CD4-positive, alpha-beta T cell (primary cell): ENCODE measurements around the gene STARD5. TPM values are rescaled to one million over a fixed set of nuclear protein-coding genes. Genes with fewer than 3 reads are reported as not detected.

Experiments
- ATAC-seq: fragments of 200-7000 bp; cut with Tn5 transposase; one replicate; pipeline ENCODE4 v1.10.0; 2022; ENCODE audit warnings: mild to moderate bottlenecking; ENCODE audit not compliant: poor library complexity
- CTCF ChIA-PET: fragments of 350-600 bp; sonication (Branson Sonifier 250); formaldehyde crosslinking; loops from one replicate; lab custom pipeline; 2021; ENCODE audit warnings: antibody characterized with exemption, inconsistent platforms; lab: Charles Lee
- POLR2A ChIA-PET: fragments of 350-600 bp; sonication (Branson Sonifier 250); formaldehyde crosslinking; loops from one replicate; lab custom pipeline; 2021; ENCODE audit warnings: antibody characterized with exemption, inconsistent platforms; lab: Charles Lee
- DNase-seq, 14 experiments: peaks; one replicate each; pipeline ENCODE4 v3.0.0-alpha.2; 2013 to 2020; ENCODE audit warnings: mixed read lengths in 2 of 14
- H3K27ac ChIP-seq, 2 donors: one replicate each; pipeline versions ENCODE4 v1.5.1 to v1.7.0; 2013; ENCODE audit warnings: low read length in 2 of 2, low read depth in 1 of 2, mild to moderate bottlenecking in 1 of 2
- H3K27me3 ChIP-seq, 2 experiments: 1 replicate in 1 of 2; 2 replicates in 1 of 2; pipeline versions ENCODE4 v1.6.1 to v1.7.0; 2013; ENCODE audit warnings: low read length in 2 of 2, control low read depth in 1 of 2, mild to moderate bottlenecking in 1 of 2, moderate library complexity in 1 of 2; ENCODE audit not compliant: insufficient read depth in 2 of 2, control insufficient read depth in 1 of 2
- H3K36me3 ChIP-seq: one replicate; pipeline ENCODE4 v1.6.1; 2013; ENCODE audit warnings: low read length, control low read depth; ENCODE audit not compliant: insufficient read depth
- H3K4me1 ChIP-seq: one replicate; pipeline ENCODE4 v1.6.1; 2013; ENCODE audit warnings: low read length, control low read depth; ENCODE audit not compliant: insufficient read depth
- H3K4me3 ChIP-seq: one replicate; pipeline ENCODE4 v1.5.1; 2013; ENCODE audit warnings: mild to moderate bottlenecking, low read length, moderate library complexity
- H3K9me3 ChIP-seq, 2 experiments: 1 replicate in 1 of 2; 2 replicates in 1 of 2; pipeline versions ENCODE4 v1.6.1 to v1.7.0; 2013; ENCODE audit warnings: low read length in 2 of 2, mild to moderate bottlenecking in 2 of 2, control low read depth in 1 of 2, moderate library complexity in 1 of 2; ENCODE audit not compliant: control insufficient read depth in 1 of 2, insufficient read depth in 1 of 2
- H3K27ac Mint-ChIP-seq: one replicate; pipeline ENCODE4 v1.8.0; 2020; ENCODE audit warnings: mixed read lengths
- H3K27me3 Mint-ChIP-seq: one replicate; pipeline ENCODE4 v1.8.0; 2021; ENCODE audit warnings: mixed read lengths
- H3K36me3 Mint-ChIP-seq: one replicate; pipeline ENCODE4 v1.8.0; 2021; ENCODE audit warnings: low read depth, mixed read lengths
- H3K4me1 Mint-ChIP-seq: one replicate; pipeline ENCODE4 v1.8.0; 2021; ENCODE audit warnings: low read depth, mixed read lengths
- H3K4me3 Mint-ChIP-seq: one replicate; pipeline ENCODE4 v1.8.0; 2020; ENCODE audit warnings: mild to moderate bottlenecking, mixed read lengths
- H3K9me3 Mint-ChIP-seq: one replicate; pipeline ENCODE4 v1.8.0; 2020; ENCODE audit warnings: mixed read lengths
- CTCF ChIP-seq: fragments of 200-600 bp; IDR thresholded peaks from one replicate; pipeline ENCODE4 v1.8.0; 2022; ENCODE audit warnings: antibody characterized with exemption, mild to moderate bottlenecking
- intact Hi-C, 2 experiments: fragments of 100-400 bp; cut with DNase I in 1 of 2; cut with micrococcal nuclease in 1 of 2; formaldehyde crosslinking; loops; one replicate each; pipeline versions ENCODE4 v1.15.1 to v1.9.0; 2023 to 2025; cut with DNase I, micrococcal nuclease
- total RNA-seq, 174 experiments: library from RNA in 2 of 174; stranded (reverse) in 2 of 174; gene quantifications; one replicate each; pipeline ENCODE4 v1.2.3 and lab custom pipeline; 2021 to 2026

Gene STARD5
- total RNA-seq, 2 experiments from 2014 or later: 9.7 to 9.8 TPM

- Mint-ChIP-seq H3K27ac (peak overlapping the region; percentile 61), H3K4me1 (peaks cover 35% of the 10 kb centered on the region), H3K4me3 (no peak overlapping the region), H3K9me3 (no peaks in the 10 kb centered on the region), H3K27me3 (no peaks in the 10 kb centered on the region), H3K36me3 (no peaks in the 10 kb centered on the region)
- intact Hi-C loops: loop anchor here (5.0 kb wide), 2 partner anchors 272 to 292 kb away; no protein-coding TSS in a partner anchor
- Histone ChIP-seq H3K9me3 (no peaks in the 10 kb centered on the region), H3K27me3 (no peaks in the 10 kb centered on the region), H3K27ac (no peak overlapping the region), H3K36me3 (no peaks in the 10 kb centered on the region), H3K4me3 (no peak overlapping the region), H3K4me1 (peaks cover 23% of the 10 kb centered on the region)
- ChIA-PET POLR2A (interaction anchor here (0.6 to 2.3 kb wide), 5 partner anchors 22 to 55 kb away, joined by 3 to 11 read pairs (median 3); partner anchors contain the start of gene STARD5), CTCF (interaction anchor here (0.6 to 0.8 kb wide), 2 partner anchors 163 to 167 kb away, joined by 3 to 4 read pairs; no protein-coding TSS in a partner anchor)
- no peak for TF ChIP-seq CTCF
- ATAC-seq: peak; percentile 14
- peak in 1 of 14 experiments; percentile 36 for DNase-seq
These were observed 54.9 kb downstream of the STARD5 start for GRCh38 chr15:81268881-81269601.

- Mint-ChIP-seq H3K4me1 (peaks cover 35% of the 10 kb centered on the region), H3K9me3 (no peaks in the 10 kb centered on the region), H3K27ac (peak overlapping the region; percentile 61), H3K27me3 (no peaks in the 10 kb centered on the region), H3K36me3 (no peaks in the 10 kb centered on the region), H3K4me3 (no peak overlapping the region)
- H3K4me1 ChIP-seq: peaks cover 23% of the 10 kb centered on the region
- H3K4me3 ChIP-seq: no peak overlapping the region
- ChIA-PET POLR2A (interaction anchor here (0.7 to 2.3 kb wide), 4 partner anchors 27 to 56 kb away, joined by 3 to 11 read pairs (median 4); partner anchors contain the start of gene STARD5), CTCF (interaction anchor here (0.6 to 0.8 kb wide), 2 partner anchors 162 to 168 kb away, joined by 3 to 4 read pairs; no protein-coding TSS in a partner anchor)
- no peaks in the 10 kb centered on the region for H3K9me3 ChIP-seq
- no peak for DNase-seq
- H3K27me3 ChIP-seq: no peaks in the 10 kb centered on the region
- H3K36me3 ChIP-seq: no peaks in the 10 kb centered on the region
- TF ChIP-seq CTCF: no peak
- intact Hi-C loops: loop anchor here (5.0 kb wide), 2 partner anchors 271 to 291 kb away; no protein-coding TSS in a partner anchor
- no peak overlapping the region for H3K27ac ChIP-seq
- ATAC-seq: no peak
These were observed 55.6 kb downstream of the STARD5 start for GRCh38 chr15:81268340-81268739.

GRCh38 chr15:81265944-81266775 is 57.8 kb downstream of the STARD5 start:
- ChIA-PET POLR2A (interaction anchor here (0.7 to 2.1 kb wide), 14 partner anchors 10 to 266 kb away, joined by 3 to 21 read pairs (median 4); partner anchors contain the start of genes STARD5 and TLNRD1), CTCF (interaction anchor here (0.6 to 2.7 kb wide), 51 partner anchors 8 to 1009 kb away, joined by 3 to 34 read pairs (median 4); partner anchors contain the start of gene STARD5)
- Histone ChIP-seq H3K36me3 (no peaks in the 10 kb centered on the region), H3K4me3 (peak overlapping the region; percentile 21), H3K27ac (no peak overlapping the region), H3K27me3 (no peaks in the 10 kb centered on the region), H3K9me3 (no peaks in the 10 kb centered on the region), H3K4me1 (peaks cover 23% of the 10 kb centered on the region)
- Mint-ChIP-seq H3K4me1 (peaks cover 35% of the 10 kb centered on the region), H3K36me3 (no peaks in the 10 kb centered on the region), H3K9me3 (no peaks in the 10 kb centered on the region), H3K27me3 (no peaks in the 10 kb centered on the region), H3K4me3 (peak overlapping the region; percentile 66), H3K27ac (no peak overlapping the region)
- intact Hi-C loops: loop anchor here (1.0 to 5.0 kb wide), 7 partner anchors 111 to 811 kb away; no protein-coding TSS in a partner anchor
- DNase-seq (peak; percentile 71 to 92 (median 79)), ATAC-seq (peak; percentile 89)
- peak; percentile 75 for TF ChIP-seq CTCF
